GM12878 (cell line): ENCODE data around the gene ANO4. TPM values are rescaled to one million over a fixed set of nuclear protein-coding genes. Genes with fewer than 3 reads are reported as not detected.

ENCODE experiments used
- ATAC-seq: fragments of 200-7000 bp; cut with Tn5 transposase; 3 replicates; pipeline ENCODE4 v1.9.1; 2020; ENCODE audit warnings: mild to moderate bottlenecking, moderate library complexity
- BruUV-seq: library from RNA; stranded (reverse); fragments of 400-500 nt; replicated peaks from 2 replicates; lab custom pipeline; 2021; lab: Mats Ljungman, UMichigan
- CTCF ChIA-PET: fragments of 300-600 bp; sonication (Branson Sonifier 250); formaldehyde crosslinking; extraction: SDS; loops from one replicate; lab custom pipeline; 2021; ENCODE audit warnings: inconsistent platforms; lab: Yijun Ruan, JAX
- POLR2A ChIA-PET: fragments of 350-600 bp; formaldehyde crosslinking; extraction: SDS; loops from one replicate; lab custom pipeline; 2021; ENCODE audit warnings: inconsistent platforms; lab: Charles Lee
- RAD21 ChIA-PET: fragments of 300-600 bp; sonication (Branson Sonifier 250); formaldehyde crosslinking; loops from one replicate; lab custom pipeline; 2023; ENCODE audit warnings: antibody characterized with exemption; ENCODE audit not compliant: unreplicated experiment; lab: Charles Lee
- SMC1A ChIA-PET: fragments of 300-600 bp; sonication (Branson Sonifier 250); formaldehyde crosslinking; loops from one replicate; lab custom pipeline; 2023; ENCODE audit not compliant: unreplicated experiment, uncharacterized antibody; lab: Charles Lee
- DNase-seq: peaks from one replicate; pipeline ENCODE4 v3.0.0-alpha.2; 2011; ENCODE audit warnings: low read depth, low spot score
- FAIRE-seq: peaks from 3 replicates; lab custom pipeline; 2011; peaks lifted over from hg19 to GRCh38; lab: Jason Lieb, UNC
- H2AFZ ChIP-seq: 2 replicates; pipeline ENCODE4 v1.6.0; 2011; ENCODE audit warnings: low read depth, low read length, control low read depth; ENCODE audit not compliant: control insufficient read depth
- H3K27ac ChIP-seq: 2 replicates; pipeline ENCODE4 v1.5.1; 2011; ENCODE audit warnings: control low read depth; ENCODE audit not compliant: control insufficient read depth, insufficient read depth
- H3K27me3 ChIP-seq, 2 experiments: replicated peaks in 1 of 2; 2 replicates each; pipeline versions ENCODE4 v1.6.0 to v1.6.1; 2011; ENCODE audit warnings: low read length in 1 of 2; ENCODE audit not compliant: control insufficient read depth in 2 of 2, insufficient read depth in 2 of 2
- H3K36me3 ChIP-seq, 2 experiments: 2 replicates each; pipeline ENCODE4 v1.5.1; 2011; ENCODE audit warnings: low read length in 1 of 2; ENCODE audit not compliant: control insufficient read depth in 2 of 2, insufficient read depth in 2 of 2
- H3K4me1 ChIP-seq: 2 replicates; pipeline ENCODE4 v1.6.1; 2011; ENCODE audit warnings: mild to moderate bottlenecking, low read length, moderate library complexity, mixed read lengths; ENCODE audit not compliant: control insufficient read depth, insufficient read depth
- H3K4me2 ChIP-seq: 2 replicates; pipeline ENCODE4 v1.6.0; 2011; ENCODE audit warnings: control low read depth; ENCODE audit not compliant: control insufficient read depth, insufficient read depth
- H3K4me3 ChIP-seq: fragments of 200-600 bp; sonication (generic); 2 replicates; pipeline ENCODE4 v1.5.1; 2016
- H3K79me2 ChIP-seq: 2 replicates; pipeline ENCODE4 v1.6.0; 2011; ENCODE audit warnings: low read length; ENCODE audit not compliant: control insufficient read depth, insufficient read depth
- H3K9ac ChIP-seq: 2 replicates; pipeline ENCODE4 v1.8.0; 2011; ENCODE audit warnings: low read length, control low read depth, mixed read lengths; ENCODE audit not compliant: control insufficient read depth, insufficient read depth
- H3K9me3 ChIP-seq: replicated peaks from 3 replicates; pipeline ENCODE4 v1.5.1; 2011; ENCODE audit warnings: mild to moderate bottlenecking, low read length; ENCODE audit not compliant: control insufficient read depth, insufficient read depth
- H4K20me1 ChIP-seq: 2 replicates; pipeline ENCODE4 v1.6.0; 2011; ENCODE audit not compliant: control insufficient read depth, insufficient read depth
- CREM ChIP-seq: IDR thresholded peaks from 2 replicates; pipeline ENCODE4 v1.6.1; 2014; ENCODE audit warnings: antibody characterized with exemption, low read depth
- DPF2 ChIP-seq: fragments of 450-650 bp; IDR thresholded peaks from 2 replicates; pipeline ENCODE4 v1.6.1; 2017; ENCODE audit warnings: mild to moderate bottlenecking
- MTA2 ChIP-seq: fragments of 450-650 bp; IDR thresholded peaks from 2 replicates; pipeline ENCODE4 v1.6.1; 2016; ENCODE audit warnings: low read depth, mild to moderate bottlenecking, moderate library complexity
- MYB ChIP-seq: fragments of 150-350 bp; IDR thresholded peaks from 2 replicates; pipeline ENCODE4 v1.6.1; 2014; ENCODE audit warnings: mild to moderate bottlenecking, low read depth, low read length, borderline replicate concordance
- PAX5 ChIP-seq: IDR thresholded peaks from 2 replicates; pipeline ENCODE4 v1.6.1; 2011; ENCODE audit warnings: low read depth, low read length, borderline replicate concordance
- SP1 ChIP-seq: IDR thresholded peaks from one replicate; pipeline ENCODE4 v1.6.1; 2011; ENCODE audit warnings: low read depth, low read length
- SRF ChIP-seq, 2 experiments: IDR thresholded peaks; 2 replicates each; pipeline ENCODE4 v1.6.1; 2011; ENCODE audit warnings: low read depth in 2 of 2, low read length in 2 of 2, mild to moderate bottlenecking in 1 of 2, moderate library complexity in 1 of 2
- SUZ12 ChIP-seq: fragments of 200-600 bp; sonication (generic); IDR thresholded peaks from one replicate; pipeline ENCODE4 v1.6.1; 2018; ENCODE audit warnings: antibody characterized with exemption, mild to moderate bottlenecking; ENCODE audit not compliant: unreplicated experiment
- TBL1XR1 ChIP-seq: IDR thresholded peaks from 2 replicates; pipeline ENCODE4 v1.6.1; 2012; ENCODE audit warnings: low read depth, low read length, improper control_type of control experiment
- YY1 ChIP-seq: IDR thresholded peaks from 2 replicates; pipeline ENCODE4 v1.6.1; 2011; ENCODE audit warnings: low read depth, mild to moderate bottlenecking, low read length
- ZBTB4 ChIP-seq: fragments of 450-650 bp; formaldehyde crosslinking; IDR thresholded peaks from 2 replicates; pipeline ENCODE4 v1.4.0; 2022; ENCODE audit warnings: mild to moderate bottlenecking, moderate library complexity
- ZZZ3 ChIP-seq: IDR thresholded peaks from 2 replicates; pipeline ENCODE4 v1.6.1; 2011; ENCODE audit warnings: low read depth; ENCODE audit not compliant: control insufficient read depth, insufficient read length
- WGBS: methylation state at CpG from one replicate; pipeline ENCODE4 v1.1.6; 2016; ENCODE audit warnings: low lambda C conversion rate; ENCODE audit not compliant: insufficient replicate concordance, insufficient coverage; ENCODE audit errors: missing lambda C conversion rate; 5-methylcytosine and 5-hydroxymethylcytosine counted together
- in situ Hi-C: fragments of 300-500 bp; cut with MboI; formaldehyde crosslinking; loops from 9 replicates; pipeline ENCODE4 v1.14.3; 2018; ENCODE audit warnings: mixed read lengths
- intact Hi-C: fragments of 100-400 bp; cut with micrococcal nuclease; formaldehyde crosslinking; loops from one replicate; pipeline ENCODE4 v1.14.2; 2022; ENCODE audit not compliant: unreplicated experiment
- polyA plus RNA-seq, 11 experiments: library from polyadenylated mRNA; depleted of rRNA in 4 of 11; unstranded in 6 of 11; stranded (reverse) in 5 of 11; fragments of >200 nt; fragmentation: Nextera tagmentation in 4 of 11; fragmentation: Illumina TruSeq in 1 of 11; extraction: Ambion mirVana in 4 of 11; extraction: Trizol in 1 of 11; gene quantifications; 1 replicate in 1 of 11; 2 replicates in 10 of 11; pipeline versions ENCODE4 v1.2.1 to v1.2.3, GENCODE V29; 2011 to 2016; ENCODE audit warnings: inconsistent platforms in 2 of 11, missing spikeins in 2 of 11, low read depth in 1 of 11
- total RNA-seq, 4 experiments: library from RNA; depleted of rRNA in 3 of 4; stranded (reverse); fragments of >200 nt in 3 of 4; fragmentation: Illumina TruSeq in 1 of 4; extraction: Trizol in 1 of 4; gene quantifications; 2 replicates each; pipeline versions ENCODE4 v1.2.1 to v1.2.3, GENCODE V29; 2013 to 2021
- TF ChIP-seq, protein P1 (sequence below): fragments of 450-650 bp; IDR thresholded peaks from 2 replicates; pipeline ENCODE4 v1.6.1; 2017; ENCODE audit warnings: mild to moderate bottlenecking, moderate library complexity
- TF ChIP-seq, protein P2 (sequence below): fragments of 450-650 bp; IDR thresholded peaks from 2 replicates; pipeline ENCODE4 v1.6.1; 2017; ENCODE audit warnings: low read depth, mild to moderate bottlenecking, moderate library complexity
- TF ChIP-seq, protein P3 (sequence below): IDR thresholded peaks from 2 replicates; pipeline ENCODE4 v1.6.1; 2012; ENCODE audit warnings: low read depth, low read length, improper control_type of control experiment

The ANO4 gene
- total and polyA plus RNA-seq, 10 of the 15 experiments (the other 5 are each of a cell fraction or from before 2014, with no cell fraction given) = not detected

GRCh38 chr12:100976735-100977134 is 182.2 kb downstream of the ANO4 start:
- WGBS = 0% methylated on average over 1 of the region's 1 CpG
- CTCF ChIA-PET = interaction anchor here (0.7 kb wide), 1 partner anchor 9 kb away, joined by 3 read pairs; no protein-coding TSS in a partner anchor

More at GRCh38 chr12:100976735-100977134, 182.2 kb downstream of the ANO4 start:
- H4K20me1 ChIP-seq = no peaks in the 10 kb centered on the region
- no peak overlapping the region for H3K4me2 ChIP-seq
- in situ Hi-C loops = no loop called here
- ChIA-PET POLR2A (no interaction called here), RAD21 (no interaction called here), SMC1A (interaction anchor here (1.1 kb wide), 1 partner anchor 9 kb away, joined by 3 read pairs; no protein-coding TSS in a partner anchor)
- no peaks in the 10 kb centered on the region for H3K36me3 ChIP-seq
- FAIRE-seq (no peak), ATAC-seq (no peak), DNase-seq (no peak)
- H3K27me3 ChIP-seq = no peaks in the 10 kb centered on the region
- H2AFZ ChIP-seq = no peak overlapping the region
- no peaks in the 10 kb centered on the region for H3K4me1 ChIP-seq
- no TSS peak for BruUV-seq
- H3K4me3 ChIP-seq = no peak overlapping the region
- no peaks in the 10 kb centered on the region for H3K79me2 ChIP-seq
- no peaks in the 10 kb centered on the region for H3K9me3 ChIP-seq
- TF ChIP-seq SUZ12 = no peak
- TF ChIP-seq SRF (IDR thresholded peaks at IDR 0.05; ENCODE audit: low read depth in 2 of 2, low read length in 2 of 2) = no peak
- no peak for TF ChIP-seq PAX5
- TF ChIP-seq, protein P1, sequence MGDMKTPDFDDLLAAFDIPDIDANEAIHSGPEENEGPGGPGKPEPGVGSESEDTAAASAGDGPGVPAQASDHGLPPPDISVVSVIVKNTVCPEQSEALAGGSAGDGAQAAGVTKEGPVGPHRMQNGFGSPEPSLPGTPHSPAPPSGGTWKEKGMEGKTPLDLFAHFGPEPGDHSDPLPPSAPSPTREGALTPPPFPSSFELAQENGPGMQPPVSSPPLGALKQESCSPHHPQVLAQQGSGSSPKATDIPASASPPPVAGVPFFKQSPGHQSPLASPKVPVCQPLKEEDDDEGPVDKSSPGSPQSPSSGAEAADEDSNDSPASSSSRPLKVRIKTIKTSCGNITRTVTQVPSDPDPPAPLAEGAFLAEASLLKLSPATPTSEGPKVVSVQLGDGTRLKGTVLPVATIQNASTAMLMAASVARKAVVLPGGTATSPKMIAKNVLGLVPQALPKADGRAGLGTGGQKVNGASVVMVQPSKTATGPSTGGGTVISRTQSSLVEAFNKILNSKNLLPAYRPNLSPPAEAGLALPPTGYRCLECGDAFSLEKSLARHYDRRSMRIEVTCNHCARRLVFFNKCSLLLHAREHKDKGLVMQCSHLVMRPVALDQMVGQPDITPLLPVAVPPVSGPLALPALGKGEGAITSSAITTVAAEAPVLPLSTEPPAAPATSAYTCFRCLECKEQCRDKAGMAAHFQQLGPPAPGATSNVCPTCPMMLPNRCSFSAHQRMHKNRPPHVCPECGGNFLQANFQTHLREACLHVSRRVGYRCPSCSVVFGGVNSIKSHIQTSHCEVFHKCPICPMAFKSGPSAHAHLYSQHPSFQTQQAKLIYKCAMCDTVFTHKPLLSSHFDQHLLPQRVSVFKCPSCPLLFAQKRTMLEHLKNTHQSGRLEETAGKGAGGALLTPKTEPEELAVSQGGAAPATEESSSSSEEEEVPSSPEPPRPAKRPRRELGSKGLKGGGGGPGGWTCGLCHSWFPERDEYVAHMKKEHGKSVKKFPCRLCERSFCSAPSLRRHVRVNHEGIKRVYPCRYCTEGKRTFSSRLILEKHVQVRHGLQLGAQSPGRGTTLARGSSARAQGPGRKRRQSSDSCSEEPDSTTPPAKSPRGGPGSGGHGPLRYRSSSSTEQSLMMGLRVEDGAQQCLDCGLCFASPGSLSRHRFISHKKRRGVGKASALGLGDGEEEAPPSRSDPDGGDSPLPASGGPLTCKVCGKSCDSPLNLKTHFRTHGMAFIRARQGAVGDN = no peak
- TF ChIP-seq SP1 = no peak
- TF ChIP-seq DPF2 = no peak
- TF ChIP-seq, protein P2, sequence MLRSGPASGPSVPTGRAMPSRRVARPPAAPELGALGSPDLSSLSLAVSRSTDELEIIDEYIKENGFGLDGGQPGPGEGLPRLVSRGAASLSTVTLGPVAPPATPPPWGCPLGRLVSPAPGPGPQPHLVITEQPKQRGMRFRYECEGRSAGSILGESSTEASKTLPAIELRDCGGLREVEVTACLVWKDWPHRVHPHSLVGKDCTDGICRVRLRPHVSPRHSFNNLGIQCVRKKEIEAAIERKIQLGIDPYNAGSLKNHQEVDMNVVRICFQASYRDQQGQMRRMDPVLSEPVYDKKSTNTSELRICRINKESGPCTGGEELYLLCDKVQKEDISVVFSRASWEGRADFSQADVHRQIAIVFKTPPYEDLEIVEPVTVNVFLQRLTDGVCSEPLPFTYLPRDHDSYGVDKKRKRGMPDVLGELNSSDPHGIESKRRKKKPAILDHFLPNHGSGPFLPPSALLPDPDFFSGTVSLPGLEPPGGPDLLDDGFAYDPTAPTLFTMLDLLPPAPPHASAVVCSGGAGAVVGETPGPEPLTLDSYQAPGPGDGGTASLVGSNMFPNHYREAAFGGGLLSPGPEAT = no peak
- no peak for TF ChIP-seq MTA2
- TF ChIP-seq ZZZ3 = no peak
- no peak for TF ChIP-seq TBL1XR1
- no peak for TF ChIP-seq YY1
- no peak for TF ChIP-seq ZBTB4 (CRISPR knock-in tag)
- TF ChIP-seq MYB = no peak
- TF ChIP-seq CREM = no peak
- TF ChIP-seq, protein P3, sequence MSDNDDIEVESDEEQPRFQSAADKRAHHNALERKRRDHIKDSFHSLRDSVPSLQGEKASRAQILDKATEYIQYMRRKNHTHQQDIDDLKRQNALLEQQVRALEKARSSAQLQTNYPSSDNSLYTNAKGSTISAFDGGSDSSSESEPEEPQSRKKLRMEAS = no peak
- no peak overlapping the region for H3K27ac ChIP-seq
- no peak overlapping the region for H3K9ac ChIP-seq
- intact Hi-C loops = no loop called here
